Measurements from ENCODE around the gene COG5.
A peak's percentile ranks its signal among the peaks of the same experiment; 100 is the strongest.

Gene COG5

DNA sequence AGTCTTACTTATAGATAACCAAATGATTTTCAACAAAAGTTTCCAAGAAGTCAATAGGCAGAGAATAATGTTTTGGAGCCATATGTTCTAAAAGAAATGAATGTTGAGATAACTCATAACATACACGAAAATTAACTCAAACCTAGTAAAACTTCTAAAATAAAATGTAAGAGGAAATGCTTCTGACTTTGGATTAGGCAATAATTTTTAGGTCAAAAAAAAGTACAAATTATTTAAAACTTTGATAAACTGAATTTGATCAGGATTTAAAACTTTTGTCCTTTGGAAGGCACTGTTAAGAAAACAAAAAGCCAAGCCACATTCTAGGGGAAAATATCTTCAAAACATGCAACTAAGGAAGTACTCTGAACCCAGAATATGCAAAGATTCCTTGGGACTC lies 242.1 kb downstream of the COG5 start:
- no peak for DNase-seq

DNA sequence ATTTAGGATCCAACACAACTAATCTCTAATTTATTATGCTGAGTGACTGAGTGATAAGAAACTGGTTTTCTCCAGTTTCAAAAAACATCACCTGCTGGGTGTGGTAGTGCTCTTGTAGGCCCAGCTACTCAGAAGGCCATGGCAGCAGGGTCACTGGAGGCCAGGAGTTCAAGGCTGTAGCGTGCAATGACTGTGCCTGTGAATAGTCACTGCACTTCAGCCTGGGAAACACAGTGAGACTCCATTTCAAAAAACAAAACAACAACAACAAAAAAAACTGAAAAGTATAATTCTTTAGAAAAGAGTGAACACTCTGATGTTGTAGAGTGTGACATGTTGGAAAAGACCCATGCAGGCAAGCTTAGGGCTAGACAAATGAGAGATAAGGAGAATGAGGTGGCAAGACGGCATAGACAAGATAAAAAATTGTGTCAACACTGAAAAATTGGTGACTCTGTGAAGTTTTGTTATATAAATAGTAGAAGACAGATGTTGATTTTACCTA lies 243.9 kb downstream of the COG5 start:
- DNase-seq: no peak

DNA sequence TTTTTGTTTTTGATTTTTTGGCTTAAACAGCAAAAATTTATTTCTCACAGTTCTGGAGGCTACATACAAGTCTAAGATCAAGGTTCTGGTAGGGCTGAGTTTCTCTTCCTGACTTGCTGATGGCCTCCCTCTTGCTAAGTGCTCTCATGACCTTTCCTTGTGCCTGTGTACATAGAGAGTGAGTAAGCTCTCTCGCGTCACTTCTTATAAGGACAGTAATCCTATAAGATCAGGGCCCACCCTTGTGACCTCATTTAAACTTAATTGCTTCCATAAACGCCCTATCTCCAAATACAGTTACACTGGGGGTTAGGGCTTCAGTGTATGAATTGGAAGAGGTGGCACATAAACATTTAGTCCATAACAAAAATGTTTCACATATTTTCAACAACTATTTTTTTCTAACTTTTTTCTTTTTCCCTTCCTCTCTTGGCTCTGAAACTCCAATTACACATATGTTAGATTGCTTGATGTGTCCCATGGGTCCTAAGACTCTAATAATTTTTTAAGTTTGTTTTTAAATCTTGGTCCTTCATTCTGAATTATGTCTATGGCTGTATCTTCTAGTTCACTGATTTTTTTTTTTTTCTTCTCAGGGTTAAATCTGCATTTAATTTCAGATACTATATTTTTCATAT lies 245.1 kb downstream of the COG5 start:
- no peak for DNase-seq

GRCh38 chr7:107315716-107316220 lies 248.0 kb downstream of the COG5 start:
- DNase-seq: peak; percentile 43

DNA sequence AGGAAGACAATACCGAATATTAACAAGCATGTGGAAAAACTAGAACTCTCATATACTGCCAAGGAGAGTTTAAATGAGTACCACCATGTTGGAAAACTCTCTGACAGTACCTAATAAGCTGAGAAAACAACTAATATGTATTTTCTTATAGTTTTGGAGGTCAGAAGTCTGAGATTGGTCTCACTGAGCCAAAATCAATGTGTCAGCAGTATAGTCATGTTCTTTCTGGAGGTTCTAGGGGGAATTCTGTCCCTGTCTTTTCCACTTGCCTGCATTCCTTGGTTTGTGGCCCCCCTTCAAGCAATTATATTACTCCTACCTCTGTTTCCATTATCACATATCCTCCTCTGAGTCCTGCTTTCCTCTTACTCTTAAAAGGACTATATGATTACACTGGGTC lies 250.4 kb downstream of the COG5 start:
- DNase-seq: no peak

- DNase-seq: no peak
Observed at GRCh38 chr7:107312418-107312817, 251.3 kb downstream of the COG5 start.

DNA sequence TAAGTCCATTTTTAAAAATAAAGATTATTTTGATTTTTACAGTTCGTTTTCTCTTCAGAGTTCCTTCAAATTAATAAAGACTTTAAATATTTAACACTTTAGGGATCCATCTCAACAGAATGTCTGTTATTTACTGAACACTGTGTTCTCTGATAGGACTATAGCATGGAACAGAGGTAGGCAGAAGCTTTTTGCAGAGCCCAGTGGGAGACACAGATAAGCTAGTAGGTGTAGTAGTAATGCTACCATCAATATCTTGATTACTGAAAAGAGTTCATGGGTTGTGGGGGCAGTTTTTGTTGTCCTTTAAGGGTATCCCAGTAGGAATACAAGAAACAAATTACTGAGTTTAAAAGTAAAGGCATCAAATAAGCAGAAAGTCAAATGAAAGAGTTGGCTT lies 254.4 kb downstream of the COG5 start:
- no peak for DNase-seq

DNA sequence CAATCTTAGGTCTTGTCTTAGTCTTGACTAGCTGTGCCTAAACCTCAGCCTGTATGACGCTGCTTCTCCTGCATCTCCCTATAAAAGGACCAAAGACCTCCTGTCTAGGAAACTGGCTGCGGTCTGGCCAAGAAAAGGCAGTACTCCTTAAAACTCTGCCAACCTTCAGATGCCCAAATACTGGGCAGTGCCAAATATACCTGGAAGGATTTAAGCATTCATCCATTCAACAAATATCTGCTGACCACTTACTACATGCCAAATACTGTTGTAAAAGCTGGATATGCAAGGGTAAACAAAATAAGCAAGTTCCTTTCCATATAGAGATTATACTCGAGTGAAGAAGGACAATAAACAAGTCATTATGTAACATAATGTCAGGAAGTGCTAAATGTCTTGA lies 259.1 kb downstream of the COG5 start:
- DNase-seq: no peak

GRCh38 chr7:107304063-107304462 lies 259.7 kb downstream of the COG5 start:
- DNase-seq: no peak

GRCh38 chr7:107302250-107302847 lies 261.4 kb downstream of the COG5 start:
- DNase-seq: no peak

DNA sequence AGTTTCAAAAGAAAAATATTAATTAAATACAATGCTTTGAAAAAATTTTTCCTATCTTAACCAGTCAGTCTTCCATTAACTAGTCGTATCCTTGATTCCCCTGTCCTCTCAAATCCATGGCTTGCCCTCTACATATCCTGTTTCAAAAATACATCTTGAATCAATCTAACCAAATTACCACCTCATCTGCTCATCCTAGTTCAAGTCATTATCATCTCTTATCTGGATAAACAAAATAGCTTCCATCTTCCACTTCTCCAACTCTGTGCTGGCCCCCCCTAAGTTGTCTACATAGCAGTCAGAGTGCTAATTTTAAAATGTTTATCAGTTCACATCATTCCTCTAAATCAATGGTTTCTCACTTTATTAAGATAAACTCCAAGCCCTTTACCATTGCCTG lies 269.5 kb downstream of the COG5 start:
- DNase-seq: no peak

GRCh38 chr7:107292591-107292990 lies 271.1 kb downstream of the COG5 start:
- DNase-seq: no peak

GRCh38 chr7:107291434-107291833 lies 272.3 kb downstream of the COG5 start:
- no peak for DNase-seq

DNA sequence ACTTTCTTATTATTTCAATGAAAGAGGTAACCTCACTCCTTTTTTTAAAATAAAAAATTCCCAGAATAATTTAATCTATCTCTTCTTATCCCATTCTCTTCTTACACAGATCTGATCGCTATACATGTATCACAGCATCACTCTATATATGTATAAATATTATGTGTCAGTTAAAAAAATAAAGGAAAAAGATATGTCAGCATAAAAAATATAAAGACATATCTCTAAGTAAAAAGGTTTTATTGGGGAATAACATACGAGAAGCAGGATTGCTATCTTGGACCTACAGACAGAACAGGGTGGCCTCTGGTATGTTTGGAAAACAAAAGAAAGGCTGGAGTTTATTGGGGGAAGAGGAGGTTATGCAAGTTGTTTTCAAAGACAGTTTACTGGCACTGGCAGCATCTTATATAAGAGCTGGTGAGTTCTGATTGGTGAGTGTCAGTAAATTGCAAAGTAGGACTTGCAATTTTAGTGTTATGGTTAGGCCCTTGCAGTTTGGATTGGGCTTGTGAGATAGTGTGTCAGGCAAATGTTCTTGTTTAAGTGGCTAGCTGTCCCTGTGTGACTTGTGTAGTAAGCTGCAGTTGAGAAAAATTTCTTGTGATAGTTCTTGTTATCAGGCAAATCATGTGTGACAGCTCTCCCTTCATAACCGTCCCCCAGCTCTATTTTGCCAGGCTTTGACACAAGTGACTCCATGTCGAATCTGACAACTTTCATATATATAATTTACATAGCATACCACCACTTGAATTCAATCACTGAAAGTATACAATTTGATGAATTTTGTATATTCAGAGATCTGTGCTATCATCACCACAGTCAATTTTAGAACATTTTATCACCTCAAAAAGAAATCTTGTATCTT lies 276.7 kb downstream of the COG5 start:
- DNase-seq: no peak

- no peak for DNase-seq
Observed at GRCh38 chr7:107284911-107285479, 278.7 kb downstream of the COG5 start.

GRCh38 chr7:107277331-107277730 lies 286.4 kb downstream of the COG5 start:
- DNase-seq: no peak

GRCh38 chr7:107276220-107276827 lies 287.4 kb downstream of the COG5 start:
- DNase-seq: no peak

GRCh38 chr7:107274506-107274905 lies 289.2 kb downstream of the COG5 start:
- DNase-seq: no peak

GRCh38 chr7:107269790-107270189 lies 293.9 kb downstream of the COG5 start:
- DNase-seq: no peak

DNA sequence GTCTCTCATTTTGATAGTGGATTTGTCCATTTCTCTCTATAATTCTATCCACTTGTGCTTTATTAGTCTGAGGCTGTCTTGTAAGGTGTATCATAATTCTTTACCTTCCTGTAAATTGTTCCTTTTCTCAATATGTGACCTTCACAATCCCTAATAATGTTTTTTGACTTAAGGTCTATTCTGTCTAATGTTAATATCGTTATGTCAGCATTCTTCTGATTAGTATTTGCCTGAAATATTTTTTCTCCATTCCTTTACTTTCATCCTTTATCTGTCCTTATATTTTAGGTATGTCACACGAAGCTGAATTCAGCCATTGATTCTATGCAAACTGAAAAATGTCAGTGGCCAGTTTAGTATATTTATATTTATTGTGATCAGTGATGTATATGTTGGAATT lies 295.1 kb downstream of the COG5 start:
- DNase-seq: no peak

DNA sequence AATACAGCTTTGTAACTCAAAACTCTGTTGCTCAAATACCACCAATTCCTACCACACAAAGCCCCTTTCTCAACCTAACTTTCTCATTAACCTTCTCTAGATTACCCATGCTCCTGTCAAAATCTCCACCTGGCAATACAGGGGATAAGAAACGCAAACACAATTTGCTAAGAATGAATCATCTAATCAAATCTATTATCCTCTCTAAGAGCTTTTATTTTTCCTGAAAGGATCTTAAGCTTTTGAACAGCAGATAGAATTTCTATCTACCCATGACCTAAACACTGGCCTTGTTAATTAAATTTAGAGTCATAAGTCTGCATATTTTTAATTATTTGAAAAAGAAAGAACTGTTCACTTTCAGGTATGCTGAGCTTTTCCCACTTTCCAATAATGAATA lies 296.6 kb downstream of the COG5 start:
- no peak for DNase-seq

GRCh38 chr7:107264723-107265122 lies 299.0 kb downstream of the COG5 start:
- no peak for DNase-seq

DNA sequence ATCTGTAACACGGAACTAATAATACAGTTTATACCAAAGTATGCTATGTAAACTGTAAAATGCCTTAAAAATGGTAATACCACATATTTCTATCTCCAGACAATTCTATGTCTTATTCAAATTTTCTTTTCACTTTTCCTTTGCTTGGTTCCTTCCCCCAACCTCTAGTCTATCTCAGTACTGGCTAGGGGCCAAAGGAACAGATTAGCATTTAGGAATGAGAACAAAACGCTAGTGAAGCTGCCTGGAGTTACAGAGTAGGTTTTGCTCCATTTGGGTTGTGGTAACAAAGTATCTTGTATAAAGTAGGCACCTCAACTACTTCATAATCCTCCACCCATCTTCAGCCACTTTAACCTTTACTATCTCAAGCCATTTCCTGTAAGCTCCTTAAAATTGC lies 300.9 kb downstream of the COG5 start:
- no peak for DNase-seq
